Vagina (tissue), 2 donors: ENCODE measurements around the gene CXCR5. TPM values are rescaled to one million over a fixed set of nuclear protein-coding genes. Genes with fewer than 3 reads are reported as not detected.
A peak's percentile ranks its signal among the peaks of the same experiment; 100 is the strongest.

ENCODE experiments used
- DNase-seq, 2 donors: peaks; one replicate each; pipeline ENCODE4 v3.0.0-alpha.2; 2017; ENCODE audit errors: extremely low spot score in 2 of 2
- H3K27ac ChIP-seq: fragments of 200-600 bp; sonication (generic); one replicate; pipeline ENCODE4 v1.5.1; 2019
- H3K27me3 ChIP-seq: fragments of 200-600 bp; sonication (generic); one replicate; pipeline ENCODE4 v1.5.1; 2019
- H3K36me3 ChIP-seq, 2 donors: fragments of 200-600 bp; sonication (generic); one replicate each; pipeline ENCODE4 v1.5.1; 2017 to 2019
- H3K4me1 ChIP-seq: fragments of 200-600 bp; sonication (generic); one replicate; pipeline ENCODE4 v1.5.1; 2019
- H3K4me3 ChIP-seq, 2 donors: fragments of 200-600 bp; sonication (generic); 1 replicate in 1 of 2; 2 replicates in 1 of 2; pipeline ENCODE4 v1.5.1; 2016 to 2019
- H3K9me3 ChIP-seq: fragments of 200-600 bp; sonication (generic); one replicate; pipeline ENCODE4 v1.5.1; 2019
- POLR2A ChIP-seq, 2 donors: fragments of 450-650 bp; IDR thresholded peaks; one replicate each; pipeline ENCODE4 v1.6.1; 2017; ENCODE audit warnings: antibody characterized with exemption in 2 of 2, mild to moderate bottlenecking in 2 of 2, moderate library complexity in 2 of 2
- POLR2AphosphoS5 ChIP-seq, 2 donors: sonication (generic); formaldehyde crosslinking; IDR thresholded peaks; one replicate each; pipeline ENCODE4 v1.9.0; 2017; ENCODE audit warnings: antibody characterized with exemption in 2 of 2, mild to moderate bottlenecking in 2 of 2, low read depth in 1 of 2; ENCODE audit not compliant: insufficient read depth in 1 of 2
- intact Hi-C: fragments of 100-400 bp; cut with DNase I; formaldehyde crosslinking; loops from one replicate; pipeline ENCODE4 v1.15.1; 2023
- total RNA-seq: library from RNA; depleted of rRNA; stranded (reverse); fragments of >200 nt; gene quantifications from one replicate; pipeline ENCODE4 v1.2.3, GENCODE V29; 2016
- TF ChIP-seq, protein P1 (sequence below), 3 experiments: fragments of 450-650 bp in 2 of 3; fragments of 200-600 bp in 1 of 3; sonication (generic) in 1 of 3; IDR thresholded peaks; one replicate each; pipeline ENCODE4 v1.5.1; 2017 to 2019; ENCODE audit warnings: antibody characterized with exemption in 3 of 3, mild to moderate bottlenecking in 2 of 3, moderate library complexity in 2 of 3

The CXCR5 gene
- total RNA-seq, 1 donor from 2014 or later = not detected

DNA sequence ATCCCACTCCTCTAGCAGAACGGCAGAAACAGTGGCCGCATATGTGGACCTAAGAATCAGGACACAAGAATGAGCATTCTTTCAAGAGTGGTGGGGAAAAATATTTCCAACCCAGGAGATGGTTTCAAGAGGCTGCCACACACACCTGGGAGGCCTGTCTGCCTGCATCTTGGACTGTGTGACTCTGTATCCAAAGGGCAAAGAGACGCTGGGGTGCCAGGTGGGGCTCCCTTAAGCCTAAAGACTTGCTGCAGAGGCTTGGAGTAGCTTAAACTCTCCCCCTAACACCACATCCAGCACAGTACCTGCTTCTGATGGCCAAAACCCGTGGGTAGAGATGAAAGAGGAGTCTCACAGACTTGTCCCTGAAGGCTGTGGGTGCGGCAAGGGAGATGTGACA lies 3.5 kb downstream of the CXCR5 start:
- no peaks in the 10 kb centered on the region for H3K27me3 ChIP-seq
- H3K36me3 ChIP-seq = no peaks in the 10 kb centered on the region
- H3K4me3 ChIP-seq = no peak overlapping the region
- TF ChIP-seq POLR2AphosphoS5 (IDR thresholded peaks at IDR 0.05; ENCODE audit: insufficient read depth in 1 of 2, low read depth in 1 of 2) (no peak), POLR2A (IDR thresholded peaks at IDR 0.05) (no peak)
- TF ChIP-seq, protein P1, sequence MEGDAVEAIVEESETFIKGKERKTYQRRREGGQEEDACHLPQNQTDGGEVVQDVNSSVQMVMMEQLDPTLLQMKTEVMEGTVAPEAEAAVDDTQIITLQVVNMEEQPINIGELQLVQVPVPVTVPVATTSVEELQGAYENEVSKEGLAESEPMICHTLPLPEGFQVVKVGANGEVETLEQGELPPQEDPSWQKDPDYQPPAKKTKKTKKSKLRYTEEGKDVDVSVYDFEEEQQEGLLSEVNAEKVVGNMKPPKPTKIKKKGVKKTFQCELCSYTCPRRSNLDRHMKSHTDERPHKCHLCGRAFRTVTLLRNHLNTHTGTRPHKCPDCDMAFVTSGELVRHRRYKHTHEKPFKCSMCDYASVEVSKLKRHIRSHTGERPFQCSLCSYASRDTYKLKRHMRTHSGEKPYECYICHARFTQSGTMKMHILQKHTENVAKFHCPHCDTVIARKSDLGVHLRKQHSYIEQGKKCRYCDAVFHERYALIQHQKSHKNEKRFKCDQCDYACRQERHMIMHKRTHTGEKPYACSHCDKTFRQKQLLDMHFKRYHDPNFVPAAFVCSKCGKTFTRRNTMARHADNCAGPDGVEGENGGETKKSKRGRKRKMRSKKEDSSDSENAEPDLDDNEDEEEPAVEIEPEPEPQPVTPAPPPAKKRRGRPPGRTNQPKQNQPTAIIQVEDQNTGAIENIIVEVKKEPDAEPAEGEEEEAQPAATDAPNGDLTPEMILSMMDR (IDR thresholded peaks at IDR 0.05) = no peak
- H3K9me3 ChIP-seq = no peaks in the 10 kb centered on the region
- DNase-seq = no peak
- H3K27ac ChIP-seq = peak overlapping the region; percentile 64
- intact Hi-C loops = no loop called here
- H3K4me1 ChIP-seq = peaks cover 31% of the 10 kb centered on the region

DNA sequence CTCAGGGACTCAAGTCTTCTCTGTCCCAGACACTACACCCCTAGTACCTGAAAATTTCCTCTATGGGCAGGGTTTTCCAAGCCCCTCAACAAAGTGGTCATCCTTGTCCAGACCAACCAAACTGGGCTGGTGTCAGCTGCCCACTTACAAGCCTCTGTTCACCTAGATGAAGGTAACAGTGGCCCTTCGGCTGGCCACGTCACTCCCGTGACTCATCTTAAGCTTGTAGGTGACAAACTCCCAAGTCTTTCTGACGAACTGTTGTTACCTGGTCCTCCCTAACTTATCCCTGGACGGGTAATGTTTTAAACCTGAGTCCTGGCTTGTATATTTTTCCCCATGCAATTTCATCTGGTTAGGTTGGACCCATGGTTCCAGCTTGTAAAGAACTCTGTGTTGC lies 4.7 kb downstream of the CXCR5 start:
- H3K36me3 ChIP-seq = no peaks in the 10 kb centered on the region
- DNase-seq = no peak
- H3K9me3 ChIP-seq = no peaks in the 10 kb centered on the region
- H3K4me3 ChIP-seq = no peak overlapping the region
- peak overlapping the region; percentile 43 for H3K27ac ChIP-seq
- no peaks in the 10 kb centered on the region for H3K27me3 ChIP-seq
- peaks cover 31% of the 10 kb centered on the region for H3K4me1 ChIP-seq
- no peak for TF ChIP-seq POLR2A (IDR thresholded peaks at IDR 0.05)
- TF ChIP-seq POLR2AphosphoS5 (IDR thresholded peaks at IDR 0.05; ENCODE audit: insufficient read depth in 1 of 2, low read depth in 1 of 2) = no peak
- TF ChIP-seq, protein P1 (IDR thresholded peaks at IDR 0.05) = no peak
- intact Hi-C loops = no loop called here

DNA sequence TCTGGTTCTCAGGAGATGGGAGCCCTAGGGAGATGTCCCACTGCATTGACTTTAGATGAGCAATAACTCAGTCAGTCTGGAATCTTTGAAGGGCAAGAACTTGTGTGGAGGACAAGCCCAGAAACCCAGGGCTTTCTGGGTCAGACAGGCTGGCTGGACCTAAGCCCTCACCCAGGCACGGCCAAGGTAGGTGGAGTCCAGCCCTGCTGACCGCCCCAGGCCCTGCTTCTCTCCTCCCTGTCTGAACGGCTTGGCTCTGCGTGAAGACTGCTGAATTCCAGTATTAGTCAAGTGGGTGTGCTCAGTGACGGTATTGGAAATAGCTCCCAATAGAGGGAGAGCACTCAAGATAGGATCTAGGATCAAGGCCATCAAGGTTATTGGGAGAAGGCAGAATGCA lies 6.1 kb downstream of the CXCR5 start:
- Histone ChIP-seq H3K4me1 (peaks cover 31% of the 10 kb centered on the region), H3K27me3 (no peaks in the 10 kb centered on the region), H3K9me3 (no peaks in the 10 kb centered on the region), H3K27ac (peak overlapping the region; percentile 74), H3K36me3 (no peaks in the 10 kb centered on the region), H3K4me3 (no peak overlapping the region)
- TF ChIP-seq POLR2AphosphoS5 (IDR thresholded peaks at IDR 0.05; ENCODE audit: insufficient read depth in 1 of 2, low read depth in 1 of 2) = peak; percentile 58 to 73
- TF ChIP-seq, protein P1 (IDR thresholded peaks at IDR 0.05) = no peak
- intact Hi-C loops = no loop called here
- peak in 1 of 2 donors; percentile 91 for DNase-seq

DNA sequence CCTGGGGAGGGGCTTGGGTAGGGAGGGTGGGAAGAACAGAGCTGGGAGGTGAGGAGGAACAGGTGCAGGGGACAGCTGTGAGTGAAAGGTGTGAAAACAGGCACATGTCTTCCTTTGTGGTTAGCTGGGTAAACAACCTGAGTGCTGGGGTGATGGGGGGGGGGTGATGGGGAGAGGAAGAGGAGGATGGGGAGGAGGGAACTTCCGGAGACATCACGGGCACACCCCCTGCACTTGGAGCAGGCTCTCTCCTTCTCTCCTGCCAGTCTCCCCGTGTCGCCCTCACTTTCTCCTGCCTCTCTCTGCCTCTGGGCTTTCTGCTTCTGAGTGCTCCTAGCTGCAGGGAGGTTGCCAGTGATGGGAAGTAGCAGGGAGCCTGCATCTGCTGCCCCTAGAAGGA lies 8.8 kb downstream of the CXCR5 start:
- no peak overlapping the region for H3K4me3 ChIP-seq
- intact Hi-C loops = no loop called here
- no peaks in the 10 kb centered on the region for H3K27me3 ChIP-seq
- H3K36me3 ChIP-seq = peaks cover 0 to 7% of the 10 kb centered on the region in 2 donors
- no peak overlapping the region for H3K27ac ChIP-seq
- TF ChIP-seq, protein P1 (IDR thresholded peaks at IDR 0.05) = no peak
- TF ChIP-seq POLR2A (IDR thresholded peaks at IDR 0.05) = no peak
- no peak for TF ChIP-seq POLR2AphosphoS5 (IDR thresholded peaks at IDR 0.05; ENCODE audit: insufficient read depth in 1 of 2, low read depth in 1 of 2)
- no peak for DNase-seq
- H3K4me1 ChIP-seq = peaks cover 29% of the 10 kb centered on the region
- H3K9me3 ChIP-seq = no peaks in the 10 kb centered on the region

DNA sequence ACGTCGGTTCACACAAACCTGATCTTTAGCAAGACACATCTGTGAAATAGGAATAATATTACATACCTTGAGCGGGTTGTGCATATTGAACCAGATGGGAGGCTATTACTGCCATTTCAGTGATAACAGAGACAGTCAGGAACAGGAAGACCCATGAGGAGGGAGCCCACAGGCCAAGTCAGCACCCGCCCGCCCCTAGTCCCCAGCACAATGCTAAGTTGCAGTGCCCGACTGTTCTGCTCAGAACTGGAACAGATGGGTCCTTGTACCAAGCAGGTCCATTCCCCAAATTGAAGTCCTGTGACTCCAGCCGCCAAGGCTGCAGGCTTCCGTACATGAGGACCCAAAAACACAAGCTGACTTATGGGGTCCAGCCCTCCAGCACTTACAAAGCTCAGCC lies 9.3 kb downstream of the CXCR5 start:
- H3K4me3 ChIP-seq = no peak overlapping the region
- peaks cover 0 to 10% of the 10 kb centered on the region in 2 donors for H3K36me3 ChIP-seq
- H3K27ac ChIP-seq = no peak overlapping the region
- peaks cover 25% of the 10 kb centered on the region for H3K4me1 ChIP-seq
- TF ChIP-seq POLR2A (IDR thresholded peaks at IDR 0.05) = no peak
- no peak for DNase-seq
- intact Hi-C loops = no loop called here
- H3K27me3 ChIP-seq = no peaks in the 10 kb centered on the region
- H3K9me3 ChIP-seq = no peaks in the 10 kb centered on the region

DNA sequence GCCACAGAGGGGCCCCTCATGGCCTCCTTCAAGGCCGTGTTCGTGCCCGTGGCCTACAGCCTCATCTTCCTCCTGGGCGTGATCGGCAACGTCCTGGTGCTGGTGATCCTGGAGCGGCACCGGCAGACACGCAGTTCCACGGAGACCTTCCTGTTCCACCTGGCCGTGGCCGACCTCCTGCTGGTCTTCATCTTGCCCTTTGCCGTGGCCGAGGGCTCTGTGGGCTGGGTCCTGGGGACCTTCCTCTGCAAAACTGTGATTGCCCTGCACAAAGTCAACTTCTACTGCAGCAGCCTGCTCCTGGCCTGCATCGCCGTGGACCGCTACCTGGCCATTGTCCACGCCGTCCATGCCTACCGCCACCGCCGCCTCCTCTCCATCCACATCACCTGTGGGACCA lies 10.0 kb downstream of the CXCR5 start:
- TF ChIP-seq POLR2A (IDR thresholded peaks at IDR 0.05) (no peak), POLR2AphosphoS5 (IDR thresholded peaks at IDR 0.05; ENCODE audit: insufficient read depth in 1 of 2, low read depth in 1 of 2) (no peak)
- TF ChIP-seq, protein P1 (IDR thresholded peaks at IDR 0.05) = no peak

More for the DNA sequence above, 10.0 kb downstream of the CXCR5 start:
- H3K4me1 ChIP-seq = peaks cover 18% of the 10 kb centered on the region
- no peak for DNase-seq
- H3K27ac ChIP-seq = no peak overlapping the region
- intact Hi-C loops = no loop called here
- no peaks in the 10 kb centered on the region for H3K27me3 ChIP-seq
- peaks cover 0 to 16% of the 10 kb centered on the region in 2 donors for H3K36me3 ChIP-seq
- H3K4me3 ChIP-seq = no peak overlapping the region
- no peaks in the 10 kb centered on the region for H3K9me3 ChIP-seq
